ENCODE results near the gene RAB25.

RAB25 gene

GRCh38 chr1:156090840-156091188, 29.9 kb downstream of the RAB25 start:
- DNase-seq (ENCODE audit: extremely low read depth, low read depth), result no peak
- peak; percentile 75 for TF ChIP-seq CTCF (IDR thresholded peaks at IDR 0.05; ENCODE audit: low read depth, low read length, missing control alignments)
- H3K4me3 ChIP-seq (replicated peaks; ENCODE audit: low read depth, low read length), result no peak overlapping the region

GRCh38 chr1:156091610-156092009, 30.6 kb downstream of the RAB25 start:
- no peak for TF ChIP-seq CTCF (IDR thresholded peaks at IDR 0.05; ENCODE audit: low read depth, low read length, missing control alignments)
- DNase-seq (ENCODE audit: extremely low read depth, low read depth), result no peak
- H3K4me3 ChIP-seq (replicated peaks; ENCODE audit: low read depth, low read length), result no peak overlapping the region

GRCh38 chr1:156095906-156096508, 35.0 kb downstream of the RAB25 start:
- DNase-seq (ENCODE audit: extremely low read depth, low read depth), result no peak
- no peak overlapping the region for H3K4me3 ChIP-seq (replicated peaks; ENCODE audit: low read depth, low read length)
- TF ChIP-seq CTCF (IDR thresholded peaks at IDR 0.05; ENCODE audit: low read depth, low read length, missing control alignments), result no peak

- H3K4me3 ChIP-seq (replicated peaks; ENCODE audit: low read depth, low read length), result no peak overlapping the region
- no peak for DNase-seq (ENCODE audit: extremely low read depth, low read depth)
- TF ChIP-seq CTCF (IDR thresholded peaks at IDR 0.05; ENCODE audit: low read depth, low read length, missing control alignments), result peak; percentile 99
These were observed 35.9 kb downstream of the RAB25 start for GRCh38 chr1:156096640-156097391.

- DNase-seq (ENCODE audit: extremely low read depth, low read depth), result no peak
- no peak for TF ChIP-seq CTCF (IDR thresholded peaks at IDR 0.05; ENCODE audit: low read depth, low read length, missing control alignments)
- H3K4me3 ChIP-seq (replicated peaks; ENCODE audit: low read depth, low read length), result no peak overlapping the region
These were observed 36.7 kb downstream of the RAB25 start for GRCh38 chr1:156097499-156098178.

- DNase-seq (ENCODE audit: extremely low read depth, low read depth), result no peak
- H3K4me3 ChIP-seq (replicated peaks; ENCODE audit: low read depth, low read length), result no peak overlapping the region
- no peak for TF ChIP-seq CTCF (IDR thresholded peaks at IDR 0.05; ENCODE audit: low read depth, low read length, missing control alignments)
These were observed 37.8 kb downstream of the RAB25 start for GRCh38 chr1:156098784-156099183.
